Measurements from ENCODE around the gene YIPF3.

DNA sequence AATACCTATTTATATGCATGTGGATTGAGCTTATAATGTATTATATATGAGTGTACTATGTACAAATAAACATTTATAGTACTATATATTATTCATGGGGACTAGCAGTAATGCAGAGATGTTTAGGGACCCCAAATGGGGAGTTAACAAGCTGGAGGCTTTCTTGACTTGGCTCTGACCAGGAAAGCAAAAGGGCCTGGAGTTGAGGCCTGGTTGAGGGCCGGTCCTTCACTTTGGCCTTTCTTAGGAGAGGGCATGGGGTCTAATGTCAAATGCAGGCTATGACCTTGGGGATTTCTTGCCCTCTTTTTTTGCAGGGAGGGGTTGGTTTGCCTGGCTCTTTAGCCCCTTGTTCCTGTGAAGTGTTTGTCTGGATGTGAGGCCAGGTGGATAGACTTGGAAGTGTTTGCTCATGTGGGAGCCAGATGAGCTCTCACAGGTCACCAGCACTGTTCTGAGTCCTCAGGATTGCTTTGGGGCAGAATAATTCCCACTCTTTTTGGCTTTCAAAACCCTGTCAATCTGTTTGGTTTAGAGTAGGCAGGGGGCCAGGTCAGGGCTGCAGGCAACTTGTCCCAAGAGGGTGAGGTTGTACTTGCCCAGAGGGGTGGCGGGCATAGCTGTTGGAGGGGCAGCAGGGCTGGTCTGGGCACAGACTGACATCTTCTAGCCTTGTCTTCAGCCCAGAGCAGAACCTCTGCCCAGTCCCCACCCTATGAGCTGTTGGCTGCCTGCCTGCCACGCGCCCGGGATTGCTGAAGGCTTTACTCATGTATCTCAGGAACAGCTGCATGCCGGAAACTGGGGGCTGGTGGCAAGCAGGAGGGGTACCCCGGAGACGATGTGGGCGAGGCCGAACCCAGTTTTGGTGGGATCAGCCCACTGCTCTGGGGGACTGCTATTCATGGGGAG is 24.7 kb downstream of the YIPF3 start:
- TF ChIP-seq, protein P1, sequence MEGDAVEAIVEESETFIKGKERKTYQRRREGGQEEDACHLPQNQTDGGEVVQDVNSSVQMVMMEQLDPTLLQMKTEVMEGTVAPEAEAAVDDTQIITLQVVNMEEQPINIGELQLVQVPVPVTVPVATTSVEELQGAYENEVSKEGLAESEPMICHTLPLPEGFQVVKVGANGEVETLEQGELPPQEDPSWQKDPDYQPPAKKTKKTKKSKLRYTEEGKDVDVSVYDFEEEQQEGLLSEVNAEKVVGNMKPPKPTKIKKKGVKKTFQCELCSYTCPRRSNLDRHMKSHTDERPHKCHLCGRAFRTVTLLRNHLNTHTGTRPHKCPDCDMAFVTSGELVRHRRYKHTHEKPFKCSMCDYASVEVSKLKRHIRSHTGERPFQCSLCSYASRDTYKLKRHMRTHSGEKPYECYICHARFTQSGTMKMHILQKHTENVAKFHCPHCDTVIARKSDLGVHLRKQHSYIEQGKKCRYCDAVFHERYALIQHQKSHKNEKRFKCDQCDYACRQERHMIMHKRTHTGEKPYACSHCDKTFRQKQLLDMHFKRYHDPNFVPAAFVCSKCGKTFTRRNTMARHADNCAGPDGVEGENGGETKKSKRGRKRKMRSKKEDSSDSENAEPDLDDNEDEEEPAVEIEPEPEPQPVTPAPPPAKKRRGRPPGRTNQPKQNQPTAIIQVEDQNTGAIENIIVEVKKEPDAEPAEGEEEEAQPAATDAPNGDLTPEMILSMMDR (IDR thresholded peaks at IDR 0.05), result no peak
- no peak for TF ChIP-seq POLR2A (IDR thresholded peaks at IDR 0.05)
